ENCODE measurements around the gene LETM1.
A peak's percentile ranks its signal among the peaks of the same experiment; 100 is the strongest.

LETM1 gene

DNA sequence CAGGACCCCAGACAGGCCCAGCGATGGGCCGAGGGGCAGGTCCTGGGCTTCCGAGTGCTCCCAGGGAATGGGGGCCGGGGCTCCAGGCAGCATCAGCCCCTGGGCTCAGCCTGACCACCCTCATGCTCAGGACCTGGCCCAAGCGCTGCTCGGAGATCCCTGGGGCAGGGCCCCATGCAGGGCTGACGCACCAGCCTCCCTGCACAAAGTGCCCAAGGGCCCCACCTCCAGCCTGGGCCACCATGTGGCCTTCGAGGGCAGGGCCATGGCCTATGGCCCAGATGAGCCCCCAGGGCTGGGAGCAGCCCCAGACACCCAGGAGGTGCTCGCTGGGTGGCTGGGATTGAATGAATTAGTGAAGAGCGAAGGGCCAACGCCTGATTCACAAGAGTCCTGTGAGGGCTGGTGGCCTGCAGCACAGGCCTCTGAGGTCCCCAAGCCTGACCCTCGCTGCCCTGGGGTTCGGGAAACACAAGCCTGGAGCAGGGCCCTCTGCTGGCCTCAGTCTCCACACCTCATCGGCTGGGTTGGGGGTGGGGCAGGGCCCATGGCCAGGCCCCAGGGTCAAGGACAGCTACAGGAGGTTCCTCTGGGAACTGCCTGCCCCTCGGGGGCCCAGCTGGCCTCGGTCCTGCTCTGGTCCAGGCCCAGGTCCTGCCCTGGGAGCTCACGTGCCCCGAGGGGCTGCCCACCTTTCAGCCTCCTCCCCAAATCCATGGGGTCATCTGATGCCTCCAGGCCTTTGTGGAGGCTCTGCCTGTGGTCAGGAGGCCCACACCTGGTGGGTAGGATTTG is 76.2 kb downstream of the LETM1 start:
- Mint-ChIP-seq H3K9me3 (no peaks in the 10 kb centered on the region), H3K36me3 (no peaks in the 10 kb centered on the region), H3K4me1 (no peaks in the 10 kb centered on the region), H3K4me3 (no peak overlapping the region), H3K27ac (no peak overlapping the region)
- DNase-seq (ENCODE audit: low spot score in 2 of 2) (no peak), ATAC-seq (no peak)

DNA sequence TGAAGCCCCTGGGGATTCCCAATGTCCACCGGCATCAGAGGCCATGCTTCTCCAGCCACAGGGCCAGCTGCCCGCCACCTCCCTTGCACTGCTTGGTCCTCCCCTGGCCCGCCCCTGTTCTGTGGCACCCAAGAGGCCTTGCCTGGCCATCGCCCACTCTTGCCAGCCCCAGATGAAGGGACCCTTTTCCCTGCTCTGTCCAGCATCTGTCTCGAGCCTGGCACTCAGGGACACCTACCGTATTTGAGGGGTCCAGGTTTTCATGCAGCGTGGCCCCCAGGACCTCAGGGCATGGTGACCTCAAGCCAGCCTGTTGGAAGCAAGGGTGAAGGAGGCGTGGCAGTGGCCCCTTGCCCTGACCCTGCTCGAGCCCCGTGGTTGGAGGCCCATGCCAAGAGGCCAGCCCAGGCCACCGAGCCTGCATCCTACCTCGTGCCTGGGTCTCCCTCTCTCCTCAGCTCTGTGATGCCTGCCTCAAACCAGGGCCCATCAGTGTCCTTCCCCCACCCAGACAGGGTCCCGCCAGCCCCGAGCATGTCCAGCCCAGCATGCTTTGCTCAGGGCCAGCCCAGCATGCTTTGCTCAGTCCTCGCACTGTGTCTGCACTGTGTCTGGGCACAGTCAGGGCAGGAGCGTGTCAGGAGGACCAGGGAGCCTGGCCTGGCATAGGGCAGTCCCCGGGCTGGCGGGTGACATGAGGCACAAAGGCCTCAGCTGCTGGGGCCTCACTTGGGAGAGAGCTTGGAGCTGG is 77.1 kb downstream of the LETM1 start:
- no peaks in the 10 kb centered on the region for H3K9me3 Mint-ChIP-seq
- no peak overlapping the region for H3K27ac Mint-ChIP-seq
- H3K4me3 Mint-ChIP-seq = no peak overlapping the region

DNA sequence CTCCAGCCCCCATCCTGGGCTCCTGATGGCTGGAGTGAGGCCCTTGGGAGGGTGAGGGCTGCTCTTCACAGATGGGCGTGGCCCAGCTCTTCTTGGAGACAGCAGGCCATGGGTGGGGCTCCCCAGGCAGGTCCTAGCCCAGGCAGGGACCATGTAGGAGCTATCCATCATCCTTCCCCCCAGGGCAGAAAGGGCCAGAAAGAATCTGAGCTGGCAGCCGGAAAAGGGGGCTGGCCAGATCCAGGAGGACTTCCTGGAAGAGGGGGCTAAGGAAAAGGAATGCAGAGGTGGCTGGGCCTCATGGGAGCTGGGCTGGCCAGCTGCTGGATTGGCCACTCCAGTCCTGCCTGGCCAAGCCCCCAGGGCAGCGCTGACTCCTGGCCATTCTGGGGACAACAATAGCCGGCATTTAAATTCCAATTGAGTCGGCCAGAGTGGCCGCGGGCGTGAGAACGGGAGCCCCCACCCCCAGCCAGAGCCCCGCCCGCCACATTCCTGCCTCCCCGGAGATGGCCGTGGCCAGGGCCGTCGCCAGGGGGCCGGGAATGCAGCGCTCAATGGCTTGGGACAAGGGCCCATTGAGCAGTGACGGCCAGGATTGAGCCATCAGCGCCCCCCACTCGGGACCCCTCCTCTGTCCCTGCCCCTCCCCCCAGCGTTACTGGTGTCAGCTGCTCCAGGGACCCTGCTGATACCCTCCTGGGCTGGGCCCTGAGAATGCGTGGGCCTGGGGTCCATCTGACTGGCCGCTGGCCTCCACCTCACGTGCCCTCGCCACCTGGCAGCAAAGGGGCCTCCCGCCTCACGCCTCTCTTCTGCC is 77.9 kb downstream of the LETM1 start:
- Mint-ChIP-seq H3K9me3 (no peaks in the 10 kb centered on the region), H3K27ac (no peak overlapping the region), H3K4me1 (no peaks in the 10 kb centered on the region), H3K4me3 (no peak overlapping the region), H3K36me3 (no peaks in the 10 kb centered on the region)
- DNase-seq (ENCODE audit: low spot score in 2 of 2) (no peak), ATAC-seq (no peak)

More for the DNA sequence above, 77.1 kb downstream of the LETM1 start:
- ATAC-seq (no peak), DNase-seq (ENCODE audit: low spot score in 2 of 2) (no peak)
- Mint-ChIP-seq H3K4me1 (no peaks in the 10 kb centered on the region), H3K36me3 (no peaks in the 10 kb centered on the region)

GRCh38 chr4:1776521-1777161 is 79.3 kb downstream of the LETM1 start:
- no peak for DNase-seq (ENCODE audit: low spot score in 2 of 2)
- Mint-ChIP-seq H3K36me3 (no peaks in the 10 kb centered on the region), H3K4me3 (no peak overlapping the region), H3K4me1 (no peaks in the 10 kb centered on the region), H3K9me3 (no peaks in the 10 kb centered on the region), H3K27ac (no peak overlapping the region)
- no peak for ATAC-seq

- ATAC-seq (no peak), DNase-seq (ENCODE audit: low spot score in 2 of 2) (no peak)
- Mint-ChIP-seq H3K4me3 (no peak overlapping the region), H3K4me1 (no peaks in the 10 kb centered on the region), H3K27ac (no peak overlapping the region), H3K36me3 (no peaks in the 10 kb centered on the region), H3K9me3 (no peaks in the 10 kb centered on the region)
Observed at GRCh38 chr4:1775731-1776500, 80.0 kb downstream of the LETM1 start.

DNA sequence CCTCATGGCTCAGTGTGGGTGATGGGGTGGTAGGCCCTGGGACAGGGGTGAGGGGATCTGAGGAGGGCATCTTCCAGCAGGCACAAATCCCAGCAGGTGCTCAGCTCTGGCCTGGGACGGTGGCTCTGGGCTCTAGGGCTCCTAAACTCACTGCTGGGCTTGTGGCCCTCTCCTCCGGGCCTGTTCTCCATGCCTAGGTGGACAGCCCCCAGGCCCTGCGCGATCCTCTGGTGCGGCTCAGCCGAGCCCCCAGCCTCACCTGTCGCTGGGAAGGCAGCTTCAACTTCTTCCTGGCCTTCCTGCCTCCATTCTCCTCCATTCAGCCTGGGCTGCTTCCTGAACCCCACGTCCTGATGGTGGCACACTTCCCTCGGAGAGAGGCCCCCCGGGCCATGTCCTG is 82.2 kb downstream of the LETM1 start:
- no peaks in the 10 kb centered on the region for H3K9me3 Mint-ChIP-seq
- DNase-seq (ENCODE audit: low spot score in 2 of 2) = no peak
- H3K36me3 Mint-ChIP-seq = no peaks in the 10 kb centered on the region
- no peak overlapping the region for H3K4me3 Mint-ChIP-seq
- no peak for ATAC-seq
- peaks cover under 1% of the 10 kb centered on the region for H3K4me1 Mint-ChIP-seq
- H3K27ac Mint-ChIP-seq = no peak overlapping the region

DNA sequence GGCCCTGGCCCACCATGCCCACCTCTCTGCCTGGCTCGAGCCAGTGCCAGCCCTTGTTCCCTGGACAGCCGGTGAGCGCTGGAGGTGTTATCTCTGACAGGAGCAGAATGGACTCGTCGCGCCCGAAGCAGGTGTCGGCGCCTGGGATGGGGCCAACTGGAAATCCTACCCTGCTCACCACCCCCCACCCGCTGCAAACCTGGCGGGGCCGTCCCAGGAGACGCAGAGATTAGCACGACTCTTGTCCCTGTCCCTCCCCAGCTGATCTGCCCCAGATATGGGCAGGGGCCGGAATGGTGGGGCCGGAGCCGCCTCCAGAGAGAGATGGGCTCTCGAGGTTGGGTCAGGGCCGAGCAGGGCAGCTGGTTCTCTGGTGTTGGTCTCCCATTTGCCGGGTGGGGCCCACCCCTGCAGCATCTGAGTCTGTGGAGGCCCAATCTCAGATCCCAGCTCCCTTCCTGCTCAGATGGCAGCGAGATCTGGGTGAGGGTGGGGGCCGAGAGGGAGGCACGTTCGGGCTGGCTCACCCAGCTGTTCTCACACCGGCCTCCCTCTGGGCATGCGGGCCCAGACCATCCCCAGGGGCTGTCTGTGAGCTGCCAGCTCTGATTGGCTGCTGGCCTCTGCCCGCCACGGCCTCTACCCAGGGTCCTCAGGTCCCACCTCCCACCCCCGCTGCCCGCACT is 83.0 kb downstream of the LETM1 start:
- H3K27ac Mint-ChIP-seq = no peak overlapping the region
- H3K36me3 Mint-ChIP-seq = no peaks in the 10 kb centered on the region
- H3K4me1 Mint-ChIP-seq = peaks cover 5% of the 10 kb centered on the region
- DNase-seq (ENCODE audit: low spot score in 2 of 2) = no peak
- H3K9me3 Mint-ChIP-seq = no peaks in the 10 kb centered on the region
- ATAC-seq = no peak
- H3K4me3 Mint-ChIP-seq = no peak overlapping the region

GRCh38 chr4:1771555-1772305 is 84.2 kb downstream of the LETM1 start:
- ATAC-seq (peak; percentile 43), DNase-seq (ENCODE audit: low spot score in 2 of 2) (no peak)
- H3K9me3 Mint-ChIP-seq = no peaks in the 10 kb centered on the region
- H3K4me1 Mint-ChIP-seq = peaks cover 5% of the 10 kb centered on the region
- no peaks in the 10 kb centered on the region for H3K36me3 Mint-ChIP-seq
- H3K4me3 Mint-ChIP-seq = no peak overlapping the region
- H3K27ac Mint-ChIP-seq = no peak overlapping the region

GRCh38 chr4:1770791-1771231 is 85.1 kb downstream of the LETM1 start:
- H3K4me1 Mint-ChIP-seq = peaks cover 5% of the 10 kb centered on the region
- DNase-seq (ENCODE audit: low spot score in 2 of 2) (no peak), ATAC-seq (no peak)
- no peak overlapping the region for H3K4me3 Mint-ChIP-seq
- H3K9me3 Mint-ChIP-seq = no peaks in the 10 kb centered on the region
- H3K27ac Mint-ChIP-seq = no peak overlapping the region
- H3K36me3 Mint-ChIP-seq = no peaks in the 10 kb centered on the region

DNA sequence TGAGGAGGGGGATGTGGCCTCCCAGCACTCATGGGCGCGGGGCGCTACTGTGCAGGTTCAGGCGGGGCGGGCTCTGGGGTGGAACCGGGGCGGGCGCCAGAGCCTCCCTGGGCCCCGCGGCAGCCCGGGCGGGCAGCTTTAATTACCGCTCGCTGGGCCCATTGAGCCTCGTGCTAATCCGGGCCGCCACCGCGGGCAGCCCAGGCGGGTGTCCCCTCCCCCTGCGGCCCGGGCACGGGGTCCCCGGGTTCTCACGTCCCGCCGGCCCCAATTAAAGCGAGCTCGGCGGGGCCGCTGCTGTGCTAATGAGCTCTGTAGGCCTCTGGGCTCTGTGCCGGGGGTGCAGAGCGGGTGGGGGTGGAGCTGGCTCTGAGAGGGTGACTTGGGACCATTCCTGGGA is 85.7 kb downstream of the LETM1 start:
- Mint-ChIP-seq H3K9me3 (no peaks in the 10 kb centered on the region), H3K4me3 (no peak overlapping the region), H3K4me1 (peaks cover 5% of the 10 kb centered on the region), H3K36me3 (no peaks in the 10 kb centered on the region), H3K27ac (no peak overlapping the region)
- DNase-seq (ENCODE audit: low spot score in 2 of 2) (no peak), ATAC-seq (no peak)

- H3K4me1 Mint-ChIP-seq = peaks cover 5% of the 10 kb centered on the region
Observed at GRCh38 chr4:1769692-1770091, 86.3 kb downstream of the LETM1 start.

GRCh38 chr4:1768367-1769034 is 87.5 kb downstream of the LETM1 start:
- Mint-ChIP-seq H3K4me1 (peaks cover 5% of the 10 kb centered on the region), H3K27ac (no peak overlapping the region), H3K4me3 (peak overlapping the region; percentile 55), H3K9me3 (no peaks in the 10 kb centered on the region), H3K36me3 (no peaks in the 10 kb centered on the region)
- no peak for DNase-seq (ENCODE audit: low spot score in 2 of 2)
- ATAC-seq = no peak

More at GRCh38 chr4:1769692-1770091, 86.3 kb downstream of the LETM1 start:
- ATAC-seq (no peak), DNase-seq (ENCODE audit: low spot score in 2 of 2) (no peak)
- Mint-ChIP-seq H3K4me3 (no peak overlapping the region), H3K27ac (no peak overlapping the region), H3K9me3 (no peaks in the 10 kb centered on the region), H3K36me3 (no peaks in the 10 kb centered on the region)

DNA sequence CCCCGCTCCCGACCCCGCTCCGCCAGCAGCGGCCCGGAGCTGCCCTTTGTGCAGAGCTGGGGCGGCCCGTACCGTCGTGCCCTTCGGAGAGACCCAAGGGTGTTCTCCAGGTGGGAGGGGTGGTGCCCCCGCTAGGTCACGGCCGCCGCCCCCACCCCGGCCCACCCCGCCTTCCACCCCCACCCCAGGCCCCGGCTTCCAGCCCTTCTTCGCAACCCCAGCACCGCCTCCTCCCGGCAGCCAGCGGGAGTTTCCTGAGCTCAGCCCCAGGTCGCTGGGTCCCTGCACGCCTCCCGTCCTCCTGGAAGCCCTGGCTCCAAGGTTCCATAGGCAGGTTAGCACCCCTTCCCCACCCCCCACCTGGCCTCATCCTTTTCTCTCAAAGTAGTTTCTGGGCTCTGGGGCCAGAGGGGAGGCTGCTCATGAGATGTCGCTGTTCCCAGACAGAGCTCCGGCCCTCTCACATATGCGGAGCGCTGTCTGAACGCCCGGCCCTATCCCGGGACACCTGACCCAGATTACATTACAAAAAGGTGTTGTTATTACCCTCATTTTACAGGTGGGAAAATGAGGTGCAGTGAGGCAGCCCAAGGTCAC is 88.1 kb downstream of the LETM1 start:
- peak overlapping the region; percentile 55 for H3K4me3 Mint-ChIP-seq
- ATAC-seq (peak; percentile 14), DNase-seq (ENCODE audit: low spot score in 2 of 2) (no peak)
- no peak overlapping the region for H3K27ac Mint-ChIP-seq
- H3K4me1 Mint-ChIP-seq = peaks cover 5% of the 10 kb centered on the region
- H3K9me3 Mint-ChIP-seq = no peaks in the 10 kb centered on the region
- no peaks in the 10 kb centered on the region for H3K36me3 Mint-ChIP-seq
